Articular chondrocyte of knee joint (primary cell): ENCODE measurements around the gene RAP1A. TPM values are rescaled to one million over a fixed set of nuclear protein-coding genes. Genes with fewer than 3 reads are reported as not detected.
A peak's percentile ranks its signal among the peaks of the same experiment; 100 is the strongest.

Experiments used
- small RNA-seq: library from RNA; depleted of rRNA; stranded (forward); fragments of <200 nt; gene quantifications from one replicate; pipeline ENCODE3, GENCODE V24; 2012
- total RNA-seq: library from RNA; depleted of rRNA; stranded (reverse); fragments of >200 nt; gene quantifications from 2 replicates; pipeline ENCODE4 v1.2.3, GENCODE V29; 2012

RAP1A gene
- total RNA-seq = 33.1 and 37.1 TPM in 2 replicates

GRCh38 chr1:111619635-111620440, at the start of gene RAP1A:
Gene RAP1A, plus strand, starts transcription at chr1:111619789. Its CDS starts 71,572 bp downstream, at chr1:111691361.

GRCh38 chr1:111739194-111739924, 119.8 kb downstream of the RAP1A start, which contains the start of gene INKA2:
Gene INKA2, minus strand, starts transcription at chr1:111739395. Its CDS starts 153 bp downstream, at chr1:111739242.

GRCh38 chr1:111755331-111756123, 135.9 kb downstream of the RAP1A start, which contains the start of gene DDX20:
Gene DDX20, plus strand, starts transcription at chr1:111755901. Its CDS starts 24 bp downstream, at chr1:111755925.

Small RNA genes lying within 50 kb of the gene (small RNA-seq; reads per million reads assigned to genes)
- gene INKA2 (1.8 reads per million, percentile 68 among the genes with 10 or more reads in this experiment), gene RNU6-151P (not detected)

Other genes starting within 250 kb of the RAP1A start
- 0.52 and 0.76 TPM in 2 replicates for gene OVGP1, start 192.1 kb upstream of the RAP1A start, total RNA-seq
- gene WDR77, start 170.5 kb upstream of the RAP1A start, total RNA-seq = 24.8 and 26.0 TPM in 2 replicates
- 342 and 364 TPM in 2 replicates for gene ATP5PB, start 170.3 kb upstream of the RAP1A start, total RNA-seq
- 0.22 and 0.26 TPM in 2 replicates for gene C1orf162, start 145.8 kb upstream of the RAP1A start, total RNA-seq
- not detected in 2 replicates for gene ADORA3, start 116.2 kb upstream of the RAP1A start, total RNA-seq
- 0.13 and 0.54 TPM in 2 replicates for gene TMIGD3, start 116.2 kb upstream of the RAP1A start, total RNA-seq
- gene INKA2, start 119.6 kb downstream of the RAP1A start, total RNA-seq = 0.65 and 1.5 TPM in 2 replicates
- gene DDX20, start 136.1 kb downstream of the RAP1A start, total RNA-seq = 14.2 and 15.0 TPM in 2 replicates